IPS DF 6.9 (cell line): ENCODE data around the gene RYR3.

Experiments
- DNase-seq: peaks from one replicate; pipeline ENCODE4 v3.0.0-alpha.2; 2013; ENCODE audit warnings: low read depth, low spot score
- H3K27ac ChIP-seq: one replicate; pipeline ENCODE4 v1.5.1; 2013; ENCODE audit warnings: low read length, control low read depth
- H3K27me3 ChIP-seq: 2 replicates; pipeline ENCODE4 v1.6.1; 2013; ENCODE audit warnings: mild to moderate bottlenecking, low read length; ENCODE audit not compliant: control insufficient read depth, insufficient read depth
- H3K36me3 ChIP-seq: 2 replicates; pipeline ENCODE4 v1.6.1; 2013; ENCODE audit warnings: low read length; ENCODE audit not compliant: control insufficient read depth, insufficient read depth
- H3K4me1 ChIP-seq: 2 replicates; pipeline ENCODE4 v1.6.1; 2013; ENCODE audit warnings: low read length; ENCODE audit not compliant: control insufficient read depth, insufficient read depth
- H3K4me3 ChIP-seq: 2 replicates; pipeline ENCODE4 v1.5.1; 2013; ENCODE audit warnings: mild to moderate bottlenecking, low read length
- H3K9me3 ChIP-seq: 2 replicates; pipeline ENCODE4 v1.6.1; 2013; ENCODE audit warnings: low read length, inconsistent platforms; ENCODE audit not compliant: control insufficient read depth, insufficient read depth
- WGBS: extraction: QIAGEN DNeasy Blood & Tissue Kit; methylation state at CpG from one replicate; pipeline ENCODE4 v1.1.7; 2013; ENCODE audit warnings: mixed read lengths, missing lambda C conversion rate; ENCODE audit not compliant: insufficient read length, insufficient coverage; 5-methylcytosine and 5-hydroxymethylcytosine counted together

RYR3 gene

DNA sequence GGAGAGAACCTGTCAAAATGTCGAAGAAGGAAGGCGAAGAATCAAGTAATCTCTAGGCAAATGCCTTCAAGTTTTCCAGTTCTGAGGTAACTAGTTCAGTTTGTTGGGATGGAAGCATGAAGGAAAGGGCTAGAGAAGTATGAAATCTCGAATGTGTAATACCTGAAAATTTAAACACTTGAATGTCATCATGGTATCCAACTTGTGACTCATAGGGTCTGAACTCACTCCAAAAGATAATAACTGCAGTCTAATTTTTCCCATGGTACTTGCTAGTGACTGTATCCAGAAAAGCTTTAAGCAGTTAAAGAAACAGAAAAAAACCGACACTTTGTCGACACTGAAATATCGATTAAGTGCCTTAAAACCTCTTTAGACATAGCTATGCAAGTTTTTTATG lies 554.6 kb downstream of the RYR3 start:
- Histone ChIP-seq H3K4me1 (no peaks in the 10 kb centered on the region), H3K9me3 (no peaks in the 10 kb centered on the region), H3K36me3 (no peaks in the 10 kb centered on the region), H3K4me3 (no peak overlapping the region), H3K27ac (no peak overlapping the region), H3K27me3 (no peaks in the 10 kb centered on the region)
- no peak for DNase-seq
- no CpG with 5 or more reads among the region's 6 CpGs for WGBS

DNA sequence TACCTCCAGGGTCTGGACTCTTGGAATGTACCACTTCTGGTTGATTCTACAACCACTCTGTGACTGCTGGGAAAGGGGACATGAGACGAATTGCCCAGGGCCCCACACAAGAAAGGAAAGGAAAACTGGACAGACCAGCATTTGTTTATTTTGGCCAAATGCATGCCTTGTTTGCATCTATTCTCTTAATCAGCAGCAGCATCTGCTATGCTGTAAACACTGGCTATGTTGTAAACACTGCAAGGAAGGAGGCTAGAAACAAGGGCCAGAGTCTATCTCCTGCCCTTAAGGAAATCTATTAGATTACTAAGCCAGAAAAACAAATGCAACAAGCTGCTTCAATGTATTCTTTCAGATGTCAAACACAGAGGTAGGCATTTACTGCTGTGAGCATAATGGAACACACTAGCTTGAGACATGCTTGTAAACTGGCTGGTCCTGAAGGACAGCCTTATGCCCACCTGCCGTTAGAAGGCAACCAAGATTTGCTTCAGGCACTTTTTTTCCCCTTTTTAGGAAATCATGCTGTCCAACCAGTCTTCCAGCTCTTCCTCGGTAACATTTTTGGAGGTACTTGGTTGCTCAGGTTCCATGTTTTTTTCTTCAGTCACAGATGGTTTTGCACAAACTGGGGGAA lies 555.5 kb downstream of the RYR3 start:
- no peak for DNase-seq
- WGBS, result no CpG with 5 or more reads among the region's 3 CpGs
- H3K4me1 ChIP-seq, result no peaks in the 10 kb centered on the region
- no peak overlapping the region for H3K27ac ChIP-seq
- no peaks in the 10 kb centered on the region for H3K36me3 ChIP-seq
- no peaks in the 10 kb centered on the region for H3K27me3 ChIP-seq
- no peaks in the 10 kb centered on the region for H3K9me3 ChIP-seq
- no peak overlapping the region for H3K4me3 ChIP-seq

DNA sequence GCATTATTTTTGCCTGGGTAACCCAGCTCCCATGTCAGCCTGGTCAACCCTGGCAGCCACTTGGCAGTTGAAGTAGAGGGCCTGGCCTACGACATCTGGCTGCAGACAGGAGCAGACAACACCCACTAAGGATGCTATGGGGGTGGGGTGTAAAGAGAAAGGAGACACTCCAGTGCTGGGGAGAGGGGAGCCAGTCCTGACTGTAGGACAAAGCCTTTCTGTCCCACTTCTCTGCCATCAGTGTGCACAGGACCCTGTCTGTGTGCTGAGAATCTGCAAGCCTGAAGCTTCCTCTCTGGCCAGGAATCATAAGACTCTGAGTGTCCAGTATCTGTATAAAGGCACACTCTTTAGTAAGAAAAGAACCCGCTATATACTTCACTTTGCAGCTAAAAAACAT lies 561.2 kb downstream of the RYR3 start:
- Histone ChIP-seq H3K36me3 (no peaks in the 10 kb centered on the region), H3K9me3 (no peaks in the 10 kb centered on the region), H3K4me1 (no peaks in the 10 kb centered on the region), H3K27ac (no peak overlapping the region), H3K27me3 (no peaks in the 10 kb centered on the region), H3K4me3 (no peak overlapping the region)
- DNase-seq, result no peak
- WGBS, result no CpG with 5 or more reads among the region's 2 CpGs

DNA sequence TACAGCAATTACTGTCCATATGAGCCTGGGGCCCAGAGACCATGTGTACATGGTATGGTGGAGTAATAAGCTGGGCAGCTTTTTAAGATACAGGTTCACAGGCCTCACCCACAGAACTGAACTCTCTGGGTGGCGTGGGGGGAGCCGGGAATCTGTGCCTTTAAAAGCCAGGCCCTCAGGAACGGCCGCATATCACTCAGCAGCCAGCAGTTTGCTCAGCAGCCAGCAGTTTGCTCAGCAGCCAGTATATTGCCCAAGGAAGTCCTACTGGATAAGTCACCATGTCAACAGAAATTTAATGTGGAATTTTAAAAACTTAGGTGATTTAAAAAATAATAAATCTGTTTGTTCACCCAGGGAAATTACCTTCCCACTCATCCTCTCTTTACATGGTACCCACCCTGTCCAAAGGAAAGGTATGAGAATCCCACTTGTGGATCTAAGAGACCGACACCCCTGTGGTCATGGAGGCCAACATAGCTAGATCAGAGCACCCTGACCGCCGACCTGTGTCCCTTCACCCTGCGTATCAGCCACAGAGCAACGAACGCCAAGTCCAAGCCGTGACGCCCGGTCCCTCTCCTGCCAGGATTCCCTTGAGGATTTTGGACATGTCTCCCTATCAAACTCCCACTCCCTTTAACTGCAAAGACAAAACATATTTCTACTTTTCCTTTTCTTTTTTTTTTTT lies 561.8 kb downstream of the RYR3 start:
- Histone ChIP-seq H3K27ac (no peak overlapping the region), H3K4me3 (no peak overlapping the region), H3K9me3 (no peaks in the 10 kb centered on the region), H3K27me3 (no peaks in the 10 kb centered on the region), H3K4me1 (no peaks in the 10 kb centered on the region), H3K36me3 (no peaks in the 10 kb centered on the region)
- no peak for DNase-seq
- WGBS, result no CpG with 5 or more reads among the region's 13 CpGs

DNA sequence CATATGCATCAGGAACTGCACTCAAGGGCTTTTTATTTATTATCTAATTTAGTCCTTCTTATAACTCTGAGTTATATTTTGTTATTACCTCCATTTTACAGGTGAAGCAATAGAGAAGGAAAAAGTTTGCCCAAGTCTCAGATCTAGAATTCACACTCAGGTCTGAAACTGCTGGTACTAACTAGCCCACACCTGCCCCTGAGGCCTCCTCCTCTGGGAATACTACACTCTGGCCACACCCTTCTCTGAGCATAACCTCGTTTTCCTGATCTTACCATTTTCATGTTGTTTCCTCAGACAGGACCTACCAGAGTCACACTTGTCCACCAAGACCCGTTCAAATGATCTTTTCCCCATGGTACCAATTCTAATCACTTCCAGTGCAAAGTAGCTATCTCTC lies 563.4 kb downstream of the RYR3 start:
- Histone ChIP-seq H3K27ac (no peak overlapping the region), H3K27me3 (no peaks in the 10 kb centered on the region), H3K9me3 (no peaks in the 10 kb centered on the region), H3K36me3 (no peaks in the 10 kb centered on the region), H3K4me3 (no peak overlapping the region), H3K4me1 (no peaks in the 10 kb centered on the region)
- no peak for DNase-seq
- no CpG with 5 or more reads among the region's 2 CpGs for WGBS

DNA sequence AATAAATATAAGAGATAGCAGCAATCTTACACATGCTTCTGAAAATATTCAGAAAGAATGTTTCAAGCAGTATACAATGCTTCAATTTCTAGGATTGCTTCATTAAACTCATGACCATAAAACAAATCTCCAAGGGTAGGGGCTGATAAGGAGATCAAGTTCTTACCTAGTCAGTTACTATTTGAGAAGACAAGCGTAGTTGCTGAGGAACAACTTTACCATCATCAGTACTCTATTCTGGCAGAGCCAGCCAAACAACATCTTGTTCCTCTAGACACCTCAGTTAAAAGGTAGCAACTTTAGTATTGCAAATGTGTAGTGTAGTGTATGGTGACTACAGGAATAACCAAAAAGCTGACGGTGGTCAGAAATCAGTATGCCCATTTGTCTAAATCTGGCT lies 572.2 kb downstream of the RYR3 start:
- Histone ChIP-seq H3K27me3 (no peaks in the 10 kb centered on the region), H3K36me3 (no peaks in the 10 kb centered on the region), H3K4me1 (no peaks in the 10 kb centered on the region), H3K27ac (no peak overlapping the region), H3K9me3 (no peaks in the 10 kb centered on the region), H3K4me3 (no peak overlapping the region)
- no CpG with 5 or more reads among the region's 2 CpGs for WGBS
- DNase-seq, result no peak

DNA sequence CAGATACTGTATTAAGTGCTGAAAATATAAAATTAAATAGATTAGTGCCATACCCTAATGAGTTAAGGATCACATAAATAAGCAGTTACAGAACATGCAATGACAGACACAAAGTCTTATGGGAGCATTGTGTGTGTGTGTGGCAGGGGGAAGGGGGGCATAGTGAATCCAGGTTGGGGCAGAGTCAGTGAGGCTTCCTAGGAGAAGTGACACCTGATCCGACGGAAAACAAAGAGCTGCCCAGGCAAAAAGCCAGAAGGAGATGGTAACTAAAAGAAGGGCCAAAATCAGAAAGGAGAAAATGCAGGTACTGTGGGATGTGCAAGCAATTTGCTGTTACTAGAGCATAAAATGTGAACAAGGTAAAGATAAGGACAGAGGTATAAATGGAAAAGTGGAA lies 577.4 kb downstream of the RYR3 start:
- H3K9me3 ChIP-seq, result no peaks in the 10 kb centered on the region
- no peak overlapping the region for H3K27ac ChIP-seq
- no peaks in the 10 kb centered on the region for H3K4me1 ChIP-seq
- no peak overlapping the region for H3K4me3 ChIP-seq
- H3K36me3 ChIP-seq, result no peaks in the 10 kb centered on the region
- no peaks in the 10 kb centered on the region for H3K27me3 ChIP-seq
- no CpG with 5 or more reads among the region's 2 CpGs for WGBS
- DNase-seq, result no peak

DNA sequence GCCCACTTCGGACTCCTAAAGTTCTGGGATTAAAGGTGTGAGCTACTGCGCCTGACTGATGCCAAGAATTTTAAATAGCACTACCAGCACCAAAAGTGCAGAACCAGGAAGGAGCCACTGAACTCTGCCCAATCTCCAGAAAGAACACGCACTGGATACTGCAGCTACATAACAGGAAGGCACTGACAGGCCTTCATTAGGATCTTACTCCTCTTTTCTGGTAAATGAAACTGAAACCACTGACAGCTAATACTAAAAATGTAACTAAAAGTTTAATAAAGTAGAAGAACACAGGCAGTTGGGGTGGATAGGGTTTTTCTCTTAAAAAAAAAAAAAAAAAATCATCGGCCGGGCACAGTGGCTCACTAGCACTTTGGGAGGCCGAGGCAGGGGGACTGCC lies 583.4 kb downstream of the RYR3 start:
- DNase-seq, result no peak
- H3K27me3 ChIP-seq, result no peaks in the 10 kb centered on the region

DNA sequence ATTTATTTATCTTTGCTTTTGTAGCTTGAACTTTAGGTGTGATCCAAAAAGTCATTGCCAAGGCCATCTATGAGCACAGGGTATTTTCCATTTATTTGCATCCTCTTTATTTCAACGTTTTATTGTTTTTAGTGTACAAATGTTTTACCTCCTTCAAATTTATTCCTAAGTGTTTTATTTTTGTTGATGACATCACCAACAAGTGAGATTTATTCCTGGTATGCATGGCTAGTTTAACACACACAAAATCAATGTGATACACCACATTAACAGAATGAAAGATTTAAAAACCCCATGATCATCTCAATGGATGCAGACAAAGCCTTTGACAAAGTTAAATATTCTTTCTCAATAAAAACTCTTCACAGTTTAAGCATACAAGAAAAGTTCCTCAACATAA lies 591.3 kb downstream of the RYR3 start:
- no peak for DNase-seq
- Histone ChIP-seq H3K9me3 (no peaks in the 10 kb centered on the region), H3K27ac (no peak overlapping the region), H3K4me3 (no peak overlapping the region), H3K27me3 (no peaks in the 10 kb centered on the region), H3K36me3 (no peaks in the 10 kb centered on the region), H3K4me1 (peaks cover 1% of the 10 kb centered on the region; the same call in 1 of the 2 replicates)
- no CpG with 5 or more reads among the region's 1 CpG for WGBS

More for the DNA sequence above, 583.4 kb downstream of the RYR3 start:
- WGBS, result no CpG with 5 or more reads among the region's 6 CpGs
- Histone ChIP-seq H3K9me3 (no peaks in the 10 kb centered on the region), H3K4me1 (no peaks in the 10 kb centered on the region; the same call in 1 of the 2 replicates), H3K4me3 (no peak overlapping the region), H3K27ac (no peak overlapping the region), H3K36me3 (no peaks in the 10 kb centered on the region)

DNA sequence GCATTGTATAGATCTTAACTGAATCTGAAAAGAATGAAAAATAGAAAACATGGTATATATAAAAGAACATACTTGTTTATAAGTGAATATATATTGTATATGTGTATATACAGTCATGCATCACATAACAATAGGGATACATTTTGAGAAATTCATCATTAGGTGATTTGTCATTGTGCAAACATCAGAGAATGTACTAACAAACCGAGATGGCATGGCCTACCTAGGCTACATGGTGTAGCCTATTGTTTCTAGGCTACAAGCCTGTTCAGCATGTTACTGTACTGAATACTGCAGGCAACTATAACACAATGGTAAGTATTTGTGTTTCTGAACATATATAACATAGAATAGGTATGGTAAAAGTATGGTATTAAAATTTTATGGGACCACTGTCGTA lies 592.9 kb downstream of the RYR3 start:
- no peak for DNase-seq
- no peaks in the 10 kb centered on the region for H3K9me3 ChIP-seq
- no CpG with 5 or more reads among the region's 2 CpGs for WGBS
- H3K4me3 ChIP-seq, result no peak overlapping the region
- no peak overlapping the region for H3K27ac ChIP-seq
- no peaks in the 10 kb centered on the region for H3K36me3 ChIP-seq
- no peaks in the 10 kb centered on the region for H3K27me3 ChIP-seq
- peaks cover 1% of the 10 kb centered on the region; the same call in 1 of the 2 replicates for H3K4me1 ChIP-seq

DNA sequence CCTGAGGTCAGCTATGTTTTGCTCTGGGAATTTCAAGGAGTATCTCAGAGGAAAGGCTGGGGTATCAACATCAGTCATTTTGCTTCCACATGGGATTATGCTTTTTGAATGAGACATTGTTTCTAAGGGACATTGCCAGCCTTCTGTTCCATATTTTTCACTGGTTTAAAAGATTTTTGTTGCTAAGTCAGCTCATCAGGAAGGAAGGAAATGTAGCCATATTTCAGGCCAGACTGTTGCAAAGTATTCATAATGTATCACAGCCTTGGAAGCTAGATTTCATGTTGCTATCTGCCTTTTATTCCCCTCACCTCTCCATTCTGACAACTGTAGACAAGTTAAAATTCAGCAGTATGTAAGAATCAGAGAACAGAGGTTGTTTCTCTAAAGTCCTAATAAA lies 596.6 kb downstream of the RYR3 start:
- Histone ChIP-seq H3K4me3 (no peak overlapping the region), H3K4me1 (peaks cover 1% of the 10 kb centered on the region; the same call in 1 of the 2 replicates), H3K9me3 (no peaks in the 10 kb centered on the region), H3K27me3 (no peaks in the 10 kb centered on the region), H3K36me3 (no peaks in the 10 kb centered on the region), H3K27ac (no peak overlapping the region)
- DNase-seq, result no peak
